ENCODE measurements around the gene ALAD. TPM values are rescaled to one million over a fixed set of nuclear protein-coding genes. Genes with fewer than 3 reads are reported as not detected.
"Not testable (repeated sequence)": the region's sequence is repeated elsewhere in the genome, so short reads cannot be mapped to it uniquely, and the experiment has no call there.

Gene ALAD
- total and polyA plus RNA-seq, 4 donors: 26.3 to 54.6 (median 41.8) TPM

DNA sequence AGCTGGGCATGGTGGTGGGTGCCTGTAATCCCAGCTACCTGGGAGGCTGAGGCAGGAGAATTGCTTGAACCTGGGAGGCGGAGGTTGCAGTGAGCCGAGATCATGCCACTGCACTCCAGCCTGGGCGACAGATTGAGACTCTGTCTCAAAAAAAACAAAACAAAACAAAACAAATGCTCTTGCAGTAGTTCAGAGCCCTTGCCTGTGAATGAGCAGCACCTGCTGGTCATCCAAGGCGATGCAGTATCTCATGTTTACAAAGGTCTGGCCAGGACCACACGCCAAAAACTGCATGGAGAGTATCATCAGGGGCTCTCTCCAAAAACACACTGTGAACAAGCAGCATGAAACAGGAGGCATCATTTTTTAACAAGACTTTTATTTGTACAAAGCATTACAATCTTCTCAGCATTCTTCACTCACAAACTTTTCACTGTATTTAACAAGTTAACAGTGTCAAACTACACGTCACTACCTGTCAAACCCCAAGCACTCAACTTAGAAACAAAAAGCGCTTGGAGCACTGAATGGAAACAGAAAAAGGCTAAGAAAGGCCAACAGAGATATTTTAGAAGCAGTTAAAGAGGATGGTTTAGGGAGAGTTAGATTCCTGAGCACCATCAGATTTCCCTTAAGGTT lies 5.9 kb upstream of the ALAD start:
- DNase-seq: peak; percentile 64 to 69
- not testable (repeated sequence) for H3K4me3 ChIP-seq (ENCODE audit: low read length in 2 of 2); H3K4me1 ChIP-seq (ENCODE audit: control insufficient read depth in 1 of 2, insufficient read depth in 2 of 2, low read length in 2 of 2); H3K27ac ChIP-seq (ENCODE audit: low read depth in 1 of 2, low read length in 2 of 2); H3K27me3 ChIP-seq (ENCODE audit: control insufficient read depth in 1 of 2, insufficient read depth in 2 of 2, low read length in 1 of 2); H3K36me3 ChIP-seq (ENCODE audit: control insufficient read depth in 1 of 2, insufficient read depth in 2 of 2, low read length in 1 of 2); H3K9me3 ChIP-seq (ENCODE audit: control insufficient read depth, low read length); ATAC-seq (ENCODE audit: low FRiP score)
- intact Hi-C loops (cut with DNase I): loop anchor here in 1 of 2 donors (10.0 kb wide), 1 partner anchor 132 kb away; the partner anchor contains the start of genes CDC26 and PRPF4
- 18 to 26% methylated on average over 7 of the region's 7 CpGs for WGBS, 2 donors

DNA sequence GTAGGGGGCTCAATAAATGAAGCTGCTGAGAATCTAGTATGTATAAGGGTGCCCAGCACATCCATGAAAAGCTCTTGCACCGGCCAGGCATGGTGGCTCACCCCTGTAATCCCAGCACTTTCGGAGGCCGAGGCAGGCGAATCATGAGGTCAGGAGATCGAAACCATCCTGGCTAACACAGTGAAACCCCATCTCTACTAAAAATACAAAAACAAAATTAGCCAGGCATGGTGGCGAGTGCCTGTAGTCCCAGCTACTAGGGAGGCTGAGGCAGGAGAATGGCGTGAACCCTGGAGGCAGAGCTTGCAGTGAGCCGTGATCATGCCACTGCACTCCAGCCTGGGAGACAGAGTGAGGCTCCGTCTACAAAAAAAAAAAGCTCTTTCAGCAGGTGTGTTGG lies 5.3 kb upstream of the ALAD start:
- intact Hi-C loops (cut with DNase I): loop anchor here in 1 of 2 donors (10.0 kb wide), 1 partner anchor 132 kb away; the partner anchor contains the start of genes CDC26 and PRPF4
- not testable (repeated sequence) for H3K27me3 ChIP-seq (ENCODE audit: control insufficient read depth in 1 of 2, insufficient read depth in 2 of 2, low read length in 1 of 2); H3K4me3 ChIP-seq (ENCODE audit: low read length in 2 of 2); ATAC-seq (ENCODE audit: low FRiP score); H3K4me1 ChIP-seq (ENCODE audit: control insufficient read depth in 1 of 2, insufficient read depth in 2 of 2, low read length in 2 of 2); H3K36me3 ChIP-seq (ENCODE audit: control insufficient read depth in 1 of 2, insufficient read depth in 2 of 2, low read length in 1 of 2); DNase-seq; H3K9me3 ChIP-seq (ENCODE audit: control insufficient read depth, low read length); H3K27ac ChIP-seq (ENCODE audit: low read depth in 1 of 2, low read length in 2 of 2)
- 87 to 90% methylated on average over 9 of the region's 9 CpGs for WGBS, 2 donors

DNA sequence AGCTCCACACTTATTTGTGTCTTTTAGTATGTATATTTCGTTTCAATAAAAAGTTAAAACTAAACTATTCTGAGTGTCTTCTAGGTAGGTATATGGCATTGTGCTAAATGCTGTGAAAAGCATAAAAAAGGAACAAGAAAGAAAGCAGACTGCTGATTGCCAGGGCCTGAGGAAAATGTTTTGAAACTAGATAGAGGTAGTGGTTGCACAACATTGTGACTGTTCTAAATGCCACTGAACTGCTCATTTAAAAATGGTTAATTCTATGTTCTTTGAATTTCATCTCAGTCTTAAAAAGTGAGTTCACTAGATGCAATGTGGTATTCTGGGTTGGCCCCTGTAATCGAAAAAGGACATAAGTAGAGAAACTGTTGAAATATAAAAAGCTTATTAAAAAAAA lies 2.6 kb upstream of the ALAD start:
- no peaks in the 10 kb centered on the region for H3K27me3 ChIP-seq (ENCODE audit: control insufficient read depth in 1 of 2, insufficient read depth in 2 of 2, low read length in 1 of 2)
- no peak for DNase-seq
- H3K4me3 ChIP-seq (ENCODE audit: low read length in 2 of 2): no peak overlapping the region
- intact Hi-C loops (cut with DNase I): loop anchor here (5.0 to 10.0 kb wide), 4 partner anchors 86 to 189 kb away; partner anchors contain the start of genes CDC26 (in 2 of the 2) and PRPF4 (in 2 of the 2)
- no peak overlapping the region for H3K27ac ChIP-seq (ENCODE audit: low read depth in 1 of 2, low read length in 2 of 2)
- H3K36me3 ChIP-seq (ENCODE audit: control insufficient read depth in 1 of 2, insufficient read depth in 2 of 2, low read length in 1 of 2): no peaks in the 10 kb centered on the region
- ATAC-seq (ENCODE audit: low FRiP score): no peak
- H3K4me1 ChIP-seq (ENCODE audit: control insufficient read depth in 1 of 2, insufficient read depth in 2 of 2, low read length in 2 of 2): no peaks in the 10 kb centered on the region
- WGBS, 2 donors: 75 to 88% methylated on average over 2 of the region's 2 CpGs
- no peaks in the 10 kb centered on the region for H3K9me3 ChIP-seq (ENCODE audit: control insufficient read depth, low read length)

DNA sequence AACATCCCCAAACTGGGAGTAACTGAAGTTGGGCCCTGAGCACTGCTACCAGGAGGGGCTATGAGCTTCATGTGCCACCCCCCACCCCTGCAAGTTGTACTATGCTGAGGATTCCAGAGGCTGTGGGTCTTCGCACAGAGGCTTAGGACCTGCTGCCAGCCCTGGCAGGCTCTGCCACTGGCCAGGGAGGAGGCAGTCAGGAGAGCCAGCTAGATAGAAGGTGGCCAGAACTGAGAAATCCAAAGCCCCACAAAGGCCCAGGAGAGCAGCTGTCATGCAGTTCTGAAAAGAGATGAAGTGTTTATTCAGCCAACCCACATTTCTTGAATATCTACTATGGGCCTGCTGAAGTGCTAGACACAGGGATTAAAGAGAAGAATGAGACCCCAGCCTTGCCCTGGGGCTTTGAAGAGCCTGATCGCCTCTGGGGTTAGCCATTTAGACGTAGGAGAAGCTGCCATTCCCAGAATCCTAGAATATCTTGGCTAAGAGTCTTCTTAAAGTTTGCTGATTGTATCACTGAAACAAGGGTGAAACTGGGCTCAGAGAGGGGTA lies 1.4 kb downstream of the ALAD start:
- Histone ChIP-seq H3K4me3 (ENCODE audit: low read length in 2 of 2) (no peak overlapping the region), H3K27ac (ENCODE audit: low read depth in 1 of 2, low read length in 2 of 2) (no peak overlapping the region), H3K36me3 (ENCODE audit: control insufficient read depth in 1 of 2, insufficient read depth in 2 of 2, low read length in 1 of 2) (no peaks in the 10 kb centered on the region), H3K9me3 (ENCODE audit: control insufficient read depth, low read length) (no peaks in the 10 kb centered on the region), H3K27me3 (ENCODE audit: control insufficient read depth in 1 of 2, insufficient read depth in 2 of 2, low read length in 1 of 2) (no peaks in the 10 kb centered on the region), H3K4me1 (ENCODE audit: control insufficient read depth in 1 of 2, insufficient read depth in 2 of 2, low read length in 2 of 2) (no peaks in the 10 kb centered on the region)
- 55 to 63% methylated on average over 3 of the region's 3 CpGs for WGBS, 2 donors
- ATAC-seq (ENCODE audit: low FRiP score) (no peak), DNase-seq (peak in 1 of 2 donors; percentile 47)
- intact Hi-C loops (cut with DNase I): loop anchor here (2.0 to 10.0 kb wide), 6 partner anchors 82 to 259 kb away; partner anchors contain the start of genes CDC26 (in 2 of the 2), PRPF4 (in 2 of the 2), FKBP15 (in 1 of the 2) and SLC31A1 (in 1 of the 2)

DNA sequence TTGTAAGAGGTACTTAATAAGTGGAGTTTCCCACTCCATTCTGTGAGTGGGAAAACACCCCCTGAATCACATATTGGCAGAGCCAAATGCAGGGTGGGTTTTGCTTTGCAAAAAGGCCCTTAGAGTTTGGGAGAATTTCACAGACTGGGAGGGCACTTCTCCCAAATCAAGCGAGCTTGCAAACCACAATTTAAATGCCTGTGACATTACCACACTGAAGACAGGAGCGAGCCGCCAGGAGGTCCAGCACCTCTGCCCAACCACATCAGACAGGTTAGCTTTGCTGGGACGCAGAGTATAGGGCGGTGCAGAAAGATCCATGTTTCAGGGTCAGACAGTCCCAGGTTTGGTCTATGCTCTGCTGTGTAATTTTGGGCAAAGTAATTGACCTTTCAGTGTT lies 2.3 kb downstream of the ALAD start:
- Histone ChIP-seq H3K27ac (ENCODE audit: low read depth in 1 of 2, low read length in 2 of 2) (no peak overlapping the region), H3K4me1 (ENCODE audit: control insufficient read depth in 1 of 2, insufficient read depth in 2 of 2, low read length in 2 of 2) (no peaks in the 10 kb centered on the region), H3K9me3 (ENCODE audit: control insufficient read depth, low read length) (no peaks in the 10 kb centered on the region), H3K27me3 (ENCODE audit: control insufficient read depth in 1 of 2, insufficient read depth in 2 of 2, low read length in 1 of 2) (no peaks in the 10 kb centered on the region), H3K36me3 (ENCODE audit: control insufficient read depth in 1 of 2, insufficient read depth in 2 of 2, low read length in 1 of 2) (no peaks in the 10 kb centered on the region), H3K4me3 (ENCODE audit: low read length in 2 of 2) (no peak overlapping the region)
- no peak for DNase-seq
- intact Hi-C loops (cut with DNase I): no loop called here
- 92 to 93% methylated on average over 5 of the region's 5 CpGs for WGBS, 2 donors
- no peak for ATAC-seq (ENCODE audit: low FRiP score)

DNA sequence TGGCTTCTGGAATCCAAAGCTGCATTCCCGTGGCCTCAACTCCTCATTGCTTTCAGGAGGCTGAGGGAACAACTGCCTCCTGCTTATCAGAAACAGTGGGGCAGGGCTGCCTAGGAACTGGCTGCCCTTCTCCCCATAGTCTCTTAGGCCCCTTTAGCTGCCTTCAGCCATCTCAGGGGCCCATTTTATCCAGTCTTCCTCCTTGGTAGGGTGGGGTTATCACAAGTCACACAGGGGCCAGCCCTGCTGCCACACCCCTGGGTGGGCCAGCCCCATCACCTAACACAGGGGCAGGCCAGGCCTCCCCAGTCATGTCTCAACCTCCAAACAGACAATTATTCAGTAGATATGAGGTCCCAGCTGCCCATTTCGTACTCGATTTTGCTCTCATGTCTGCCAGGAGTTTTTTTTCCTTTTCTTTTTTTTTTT lies 3.9 kb downstream of the ALAD start:
- Histone ChIP-seq H3K4me3 (ENCODE audit: low read length in 2 of 2) (no peak overlapping the region), H3K36me3 (ENCODE audit: control insufficient read depth in 1 of 2, insufficient read depth in 2 of 2, low read length in 1 of 2) (no peaks in the 10 kb centered on the region), H3K4me1 (ENCODE audit: control insufficient read depth in 1 of 2, insufficient read depth in 2 of 2, low read length in 2 of 2) (no peaks in the 10 kb centered on the region), H3K27ac (ENCODE audit: low read depth in 1 of 2, low read length in 2 of 2) (no peak overlapping the region), H3K9me3 (ENCODE audit: control insufficient read depth, low read length) (no peaks in the 10 kb centered on the region), H3K27me3 (ENCODE audit: control insufficient read depth in 1 of 2, insufficient read depth in 2 of 2, low read length in 1 of 2) (no peaks in the 10 kb centered on the region)
- WGBS, 2 donors: 63 to 75% methylated on average over 3 of the region's 3 CpGs
- DNase-seq: no peak
- intact Hi-C loops (cut with DNase I): no loop called here
- no peak for ATAC-seq (ENCODE audit: low FRiP score)

DNA sequence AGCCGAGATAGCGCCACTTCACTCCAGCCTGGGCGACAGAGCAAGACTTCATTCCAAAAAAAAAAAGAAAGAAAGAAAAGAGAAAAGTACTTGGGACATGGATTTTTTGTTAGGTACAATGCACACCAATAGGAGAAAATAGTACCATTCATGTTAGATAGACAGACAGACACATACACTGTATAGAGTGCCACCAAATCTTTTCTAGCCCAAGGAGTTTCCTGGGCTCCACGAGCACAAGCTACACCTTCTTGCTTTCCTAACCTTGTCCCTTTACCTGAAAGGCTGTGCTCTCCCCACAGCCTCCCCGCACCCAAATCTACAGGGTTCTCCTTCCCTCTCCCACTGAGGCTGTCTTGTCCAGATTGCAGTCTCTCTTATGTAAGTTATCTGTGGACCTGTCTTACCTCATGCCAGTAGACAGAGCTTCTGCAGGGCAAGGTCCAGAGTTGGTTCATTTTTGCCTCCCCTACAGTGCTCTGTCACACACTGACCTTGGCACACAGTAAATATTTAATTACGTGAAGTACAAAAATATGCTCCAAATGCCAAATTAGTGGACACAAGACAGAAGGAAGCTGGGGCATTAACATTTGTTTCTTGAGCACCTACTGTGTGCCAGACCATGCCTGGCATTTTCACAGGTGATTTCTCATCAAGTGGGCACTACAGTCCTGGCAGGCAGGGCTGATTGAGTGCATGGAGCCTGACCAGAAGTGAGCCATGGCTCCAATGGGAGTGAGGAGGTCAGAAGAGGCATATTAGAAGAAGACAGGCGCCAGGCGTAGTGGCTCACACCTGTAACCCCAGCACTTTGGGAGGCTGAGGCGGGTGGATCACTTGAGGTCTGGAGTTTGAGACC lies 5.9 kb downstream of the ALAD start:
- Histone ChIP-seq H3K4me1 (ENCODE audit: control insufficient read depth in 1 of 2, insufficient read depth in 2 of 2, low read length in 2 of 2) (no peaks in the 10 kb centered on the region), H3K36me3 (ENCODE audit: control insufficient read depth in 1 of 2, insufficient read depth in 2 of 2, low read length in 1 of 2) (no peaks in the 10 kb centered on the region), H3K9me3 (ENCODE audit: control insufficient read depth, low read length) (no peaks in the 10 kb centered on the region), H3K4me3 (ENCODE audit: low read length in 2 of 2) (no peak overlapping the region), H3K27me3 (ENCODE audit: control insufficient read depth in 1 of 2, insufficient read depth in 2 of 2, low read length in 1 of 2) (no peaks in the 10 kb centered on the region), H3K27ac (ENCODE audit: low read depth in 1 of 2, low read length in 2 of 2) (no peak overlapping the region)
- ATAC-seq (ENCODE audit: low FRiP score): no peak
- no peak for DNase-seq
- WGBS, 2 donors: 96 to 97% methylated on average over 9 of the region's 9 CpGs
- intact Hi-C loops (cut with DNase I): no loop called here

DNA sequence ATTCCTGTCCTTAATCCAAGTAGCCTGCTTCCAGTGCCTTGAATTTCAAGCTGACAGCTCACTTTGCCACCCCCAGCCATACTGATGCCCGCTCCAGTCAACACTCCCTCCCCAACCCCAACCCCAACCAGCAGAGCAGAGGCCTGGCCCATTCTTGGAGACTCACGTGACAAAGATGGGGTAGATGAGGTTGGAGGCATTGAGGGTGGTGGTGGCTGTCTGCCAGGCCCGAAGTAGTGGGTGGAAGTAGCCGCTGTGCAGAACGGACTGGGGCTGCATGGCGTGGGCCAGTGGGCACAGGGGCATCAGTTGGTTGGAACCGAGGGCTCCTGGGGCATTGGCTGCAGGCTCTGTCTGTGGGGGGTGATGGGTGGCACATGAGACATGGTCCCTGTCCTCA lies 7.8 kb downstream of the ALAD start:
- Histone ChIP-seq H3K36me3 (ENCODE audit: control insufficient read depth in 1 of 2, insufficient read depth in 2 of 2, low read length in 1 of 2) (peaks cover 0 to 2% of the 10 kb centered on the region in 2 donors), H3K27me3 (ENCODE audit: control insufficient read depth in 1 of 2, insufficient read depth in 2 of 2, low read length in 1 of 2) (no peaks in the 10 kb centered on the region), H3K9me3 (ENCODE audit: control insufficient read depth, low read length) (no peaks in the 10 kb centered on the region), H3K27ac (ENCODE audit: low read depth in 1 of 2, low read length in 2 of 2) (no peak overlapping the region), H3K4me1 (ENCODE audit: control insufficient read depth in 1 of 2, insufficient read depth in 2 of 2, low read length in 2 of 2) (no peaks in the 10 kb centered on the region), H3K4me3 (ENCODE audit: low read length in 2 of 2) (no peak overlapping the region)
- 92% methylated on average over 7 of the region's 7 CpGs for WGBS, 2 donors
- peak in 1 of 2 donors; percentile 51 for DNase-seq
- intact Hi-C loops (cut with DNase I): no loop called here
- ATAC-seq (ENCODE audit: low FRiP score): no peak

All from aorta (tissue), 5 donors.